Activated T-helper 2 cell treated with anti-CD3 and anti-CD28 coated beads, Interferon-gamma antibody, Interleukin-2, Interleukin-4, amounts not matched to agents 10 μg/mL and 5 μg/mL and 100 μg/mL, durations not matched to agents 14 hours and 24 hours and 36 hours (primary cell): ENCODE results near the gene TRMT1. TPM values are rescaled to one million over a fixed set of nuclear protein-coding genes. Genes with fewer than 3 reads are reported as not detected.

Experiments
- DNase-seq: peaks from one replicate; pipeline ENCODE4 v3.0.0; 2021; ENCODE audit warnings: low spot score
- H3K27ac Mint-ChIP-seq: one replicate; pipeline ENCODE4 v1.8.0; 2021; ENCODE audit warnings: mixed read lengths
- H3K27me3 Mint-ChIP-seq: one replicate; pipeline ENCODE4 v1.8.0; 2021; ENCODE audit warnings: low read depth, mixed read lengths
- H3K36me3 Mint-ChIP-seq: one replicate; pipeline ENCODE4 v1.8.0; 2021; ENCODE audit warnings: low read depth, mixed read lengths
- H3K4me1 Mint-ChIP-seq: one replicate; pipeline ENCODE4 v1.8.0; 2021; ENCODE audit warnings: low read depth, mixed read lengths
- H3K4me3 Mint-ChIP-seq: one replicate; pipeline ENCODE4 v1.8.0; 2021; ENCODE audit warnings: low read depth, mild to moderate bottlenecking, moderate library complexity, mixed read lengths
- H3K9me3 Mint-ChIP-seq: one replicate; pipeline ENCODE4 v1.8.0; 2021; ENCODE audit warnings: mixed read lengths
- intact Hi-C: fragments of 100-400 bp; cut with micrococcal nuclease; formaldehyde crosslinking; loops from one replicate; pipeline ENCODE4 v1.15.1; 2023
- total RNA-seq: library from RNA; stranded (reverse); gene quantifications from 2 replicates; pipeline ENCODE4 v1.2.3, GENCODE V29; 2022

Gene TRMT1
- total RNA-seq, 1 donor from 2014 or later, result 116 TPM

DNA sequence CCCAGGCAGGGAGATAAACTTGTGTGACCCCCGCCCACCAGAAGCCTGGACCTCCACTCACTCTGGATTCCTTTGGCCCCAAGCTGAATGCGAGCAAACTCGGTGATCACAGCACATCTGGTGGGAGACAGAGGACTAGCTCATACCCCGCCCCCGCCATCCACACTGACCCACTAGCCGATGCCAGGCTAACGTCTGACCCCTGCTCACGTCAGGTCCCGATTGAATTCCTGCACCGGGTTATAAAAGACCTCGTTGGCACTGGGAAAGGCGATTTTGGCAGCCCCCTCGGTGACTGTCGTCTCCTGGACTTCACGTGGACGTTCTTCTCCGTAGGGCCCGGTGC, 631 bp downstream of the TRMT1 start:
- Mint-ChIP-seq H3K27me3 (no peaks in the 10 kb centered on the region), H3K27ac (peak overlapping the region; percentile 95), H3K4me1 (peaks cover 24% of the 10 kb centered on the region), H3K36me3 (peaks cover 45% of the 10 kb centered on the region), H3K9me3 (no peaks in the 10 kb centered on the region), H3K4me3 (peak overlapping the region; percentile 94)
- intact Hi-C loops, result loop anchor here (1.0 kb wide), 2 partner anchors 12 to 34 kb away; partner anchors contain the start of genes IER2 and STX10
- DNase-seq, result no peak

- Mint-ChIP-seq H3K4me1 (peaks cover 10% of the 10 kb centered on the region), H3K27ac (no peak overlapping the region), H3K27me3 (no peaks in the 10 kb centered on the region), H3K4me3 (no peak overlapping the region), H3K36me3 (peaks cover 35% of the 10 kb centered on the region), H3K9me3 (no peaks in the 10 kb centered on the region)
- intact Hi-C loops, result no loop called here
- no peak for DNase-seq
Measured at GRCh38 chr19:13112555-13112954, 4.0 kb downstream of the TRMT1 start.

DNA sequence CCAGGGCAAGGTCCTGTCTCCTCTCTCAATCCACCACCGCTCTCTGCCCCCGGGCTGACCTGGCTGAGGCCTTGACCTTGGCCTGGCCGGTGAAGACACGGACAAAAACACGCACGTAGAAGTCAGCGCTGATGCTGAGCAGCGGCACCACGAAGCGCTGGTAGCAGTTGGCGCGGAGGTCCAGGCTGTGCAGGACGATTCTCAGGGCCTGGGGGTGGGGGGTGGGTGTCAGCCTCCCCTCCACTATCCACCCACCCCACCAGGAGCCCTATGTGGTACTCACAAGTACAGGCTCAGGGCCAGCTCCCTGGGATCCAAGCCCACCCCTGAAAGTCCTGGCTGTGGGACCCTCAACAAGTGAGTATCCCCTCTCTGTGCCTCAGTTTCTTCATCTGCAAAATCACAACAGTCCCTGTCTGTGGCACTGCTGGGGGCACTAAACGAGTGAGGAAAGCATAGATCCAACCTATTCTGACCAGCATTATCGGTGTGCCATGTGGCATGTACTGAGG, 6.4 kb downstream of the TRMT1 start:
- Mint-ChIP-seq H3K9me3 (no peaks in the 10 kb centered on the region), H3K4me1 (peaks cover 6% of the 10 kb centered on the region), H3K4me3 (no peak overlapping the region), H3K27ac (no peak overlapping the region), H3K36me3 (peaks cover 41% of the 10 kb centered on the region), H3K27me3 (no peaks in the 10 kb centered on the region)
- intact Hi-C loops, result no loop called here
- DNase-seq, result no peak

DNA sequence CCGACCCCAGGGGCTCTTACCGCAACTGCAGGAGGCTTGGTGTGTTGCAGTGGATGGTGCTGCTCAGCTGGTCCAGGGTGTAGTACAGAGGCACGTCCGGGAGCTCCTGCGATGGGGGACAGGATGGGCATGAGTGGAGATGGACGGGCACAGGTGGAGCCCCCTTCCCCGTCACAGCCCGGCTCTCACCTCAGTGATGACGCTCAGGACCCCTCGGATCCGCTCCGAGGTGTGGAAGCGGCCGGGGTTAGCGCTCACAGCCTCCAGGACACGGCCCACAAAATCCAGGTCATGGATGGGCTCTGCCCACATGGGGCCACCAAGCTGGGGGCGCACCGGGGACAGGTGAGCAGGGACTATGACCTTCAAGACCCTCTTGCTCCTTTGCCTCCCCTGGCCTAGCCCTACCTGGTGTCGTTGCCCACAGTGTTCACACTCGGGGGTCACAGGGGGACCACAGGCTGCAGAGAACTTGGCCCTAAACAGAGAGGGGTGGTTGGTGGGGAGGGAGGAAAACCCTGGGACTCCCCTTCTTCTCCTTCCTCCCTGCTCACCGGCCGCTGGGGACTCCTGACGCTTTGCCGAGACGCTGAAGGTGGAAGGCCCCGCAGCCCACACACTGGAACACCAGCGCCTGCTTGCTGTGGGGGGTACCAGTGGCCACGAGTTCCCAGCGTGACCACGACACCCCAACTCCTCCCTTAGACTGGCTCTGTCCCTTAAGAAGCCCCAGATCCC, 7.0 kb downstream of the TRMT1 start:
- no peak for DNase-seq
- no peaks in the 10 kb centered on the region for H3K9me3 Mint-ChIP-seq
- no peaks in the 10 kb centered on the region for H3K27me3 Mint-ChIP-seq
- intact Hi-C loops, result no loop called here
- H3K27ac Mint-ChIP-seq, result no peak overlapping the region
- H3K36me3 Mint-ChIP-seq, result peaks cover 39% of the 10 kb centered on the region
- H3K4me1 Mint-ChIP-seq, result peaks cover 6% of the 10 kb centered on the region
- H3K4me3 Mint-ChIP-seq, result no peak overlapping the region

DNA sequence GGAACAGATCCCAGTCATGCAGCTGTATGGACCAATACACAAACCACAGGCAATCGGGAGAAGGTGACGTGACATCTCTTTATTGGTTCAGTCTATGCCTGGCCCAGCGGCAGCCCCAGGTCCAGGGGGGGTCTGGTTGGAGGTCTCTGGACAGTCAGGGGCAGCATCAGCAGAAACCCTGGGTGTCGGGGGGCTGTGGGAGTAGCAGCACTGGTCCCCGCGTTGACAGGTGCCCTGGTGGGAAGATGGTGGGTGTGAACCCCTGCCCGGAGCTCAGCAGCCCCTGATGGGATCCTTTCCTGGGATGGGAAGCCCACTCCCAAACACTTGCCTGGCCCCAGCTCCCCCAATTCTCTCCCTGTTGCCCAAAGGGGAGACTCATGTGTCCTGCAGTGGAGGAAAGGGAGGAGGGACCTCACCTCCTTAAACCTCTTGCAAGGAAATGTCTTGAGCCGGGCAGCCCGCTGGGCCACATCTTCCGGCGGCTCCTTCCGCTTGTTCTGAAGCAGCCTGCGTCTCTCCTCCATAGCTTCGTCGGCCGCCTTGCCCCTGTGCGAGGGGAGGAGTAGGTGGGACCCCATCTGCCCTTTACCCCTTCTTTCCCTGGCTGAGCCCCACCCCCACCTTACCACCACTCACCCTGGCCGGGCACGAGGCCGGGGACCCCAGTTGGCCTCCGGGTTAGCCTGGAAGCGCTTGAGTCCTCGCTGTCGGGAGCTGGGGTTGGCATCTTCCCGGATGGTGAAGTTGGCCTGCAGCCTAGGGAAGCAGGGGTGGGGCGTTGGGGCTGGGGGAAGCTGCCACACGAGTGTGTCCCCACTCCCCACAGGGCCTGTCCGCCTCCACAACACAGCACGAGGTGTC, 11.5 kb downstream of the TRMT1 start:
- Mint-ChIP-seq H3K36me3 (peaks cover 22% of the 10 kb centered on the region), H3K27ac (peak overlapping the region; percentile 95), H3K27me3 (no peaks in the 10 kb centered on the region), H3K9me3 (no peaks in the 10 kb centered on the region), H3K4me3 (peak overlapping the region; percentile 92), H3K4me1 (peaks cover 18% of the 10 kb centered on the region)
- intact Hi-C loops, result loop anchor here (1.0 to 5.0 kb wide), 2 partner anchors 11 to 157 kb away; partner anchors contain the start of gene TRMT1
- no peak for DNase-seq

GRCh38 chr19:13104360-13104847, 12.1 kb downstream of the TRMT1 start:
- peak; percentile 62 for DNase-seq
- Mint-ChIP-seq H3K9me3 (no peaks in the 10 kb centered on the region), H3K4me3 (peak overlapping the region; percentile 92), H3K36me3 (peaks cover 22% of the 10 kb centered on the region), H3K4me1 (peaks cover 24% of the 10 kb centered on the region), H3K27ac (peak overlapping the region; percentile 95), H3K27me3 (no peaks in the 10 kb centered on the region)
- intact Hi-C loops, result loop anchor here (1.0 to 5.0 kb wide), 2 partner anchors 12 to 158 kb away; partner anchors contain the start of gene TRMT1

GRCh38 chr19:13103581-13104359, 12.8 kb downstream of the TRMT1 start:
- Mint-ChIP-seq H3K36me3 (peaks cover 19% of the 10 kb centered on the region), H3K27me3 (peaks cover 1% of the 10 kb centered on the region), H3K9me3 (no peaks in the 10 kb centered on the region), H3K27ac (no peak overlapping the region), H3K4me1 (peaks cover 27% of the 10 kb centered on the region), H3K4me3 (peak overlapping the region; percentile 92)
- DNase-seq, result no peak
- intact Hi-C loops, result loop anchor here (1.0 to 5.0 kb wide), 2 partner anchors 13 to 159 kb away; partner anchors contain the start of gene TRMT1

DNA sequence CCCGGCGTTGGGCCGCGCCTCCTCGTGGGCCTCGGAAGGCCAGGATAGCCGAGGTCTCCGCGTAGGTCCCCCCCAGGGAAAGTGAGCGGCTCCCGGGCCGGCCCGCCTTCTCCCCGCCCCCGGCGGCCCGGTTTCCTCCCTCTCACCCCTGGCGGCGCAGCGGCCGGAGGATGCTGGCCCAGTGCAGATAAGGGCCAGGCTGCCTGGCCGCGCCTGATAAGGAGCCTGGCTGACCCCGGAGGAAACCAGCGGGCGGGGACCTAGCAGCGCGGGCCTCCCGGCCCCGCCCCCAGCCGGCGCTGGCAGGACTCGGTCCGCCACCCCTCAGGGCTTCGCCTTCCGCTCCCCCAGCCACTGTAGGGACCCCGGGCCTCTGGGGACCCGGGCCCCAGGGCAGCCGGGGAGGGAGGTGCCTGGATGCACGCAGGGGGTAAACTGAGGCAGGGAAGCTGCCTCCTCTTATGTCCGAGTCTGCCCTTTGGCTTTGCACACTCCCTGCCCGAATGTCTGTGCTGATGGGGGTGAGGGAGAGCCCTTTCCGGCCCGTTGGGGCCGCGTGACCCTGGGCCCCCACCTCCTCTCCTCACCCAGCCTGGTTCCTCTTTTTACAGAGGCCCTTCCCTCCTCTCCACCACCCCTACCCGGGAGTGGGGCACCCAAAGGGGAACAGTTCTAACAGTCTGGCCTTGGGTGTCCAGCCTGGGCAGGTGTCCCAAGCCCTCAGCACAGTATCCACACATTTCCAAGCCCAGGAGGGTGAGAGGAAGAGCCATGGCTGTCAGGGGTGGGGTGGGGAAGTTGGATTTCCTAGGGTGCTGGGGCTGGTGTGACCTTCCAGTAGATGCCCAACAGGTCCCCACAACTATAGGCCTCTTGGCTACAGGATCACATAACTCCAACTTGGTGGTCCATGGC, 13.6 kb downstream of the TRMT1 start, which contains the start of gene LYL1:
TSS of gene LYL1 (minus strand) at position 193 of the 915 bp plus-strand sequence. CDS start 1,687 bp downstream, outside the sequence.
- Mint-ChIP-seq H3K36me3 (peaks cover 19% of the 10 kb centered on the region), H3K9me3 (no peaks in the 10 kb centered on the region), H3K4me1 (peaks cover 31% of the 10 kb centered on the region), H3K4me3 (peak within 1 kb of the TSS; percentile 71), H3K27me3 (peaks cover 5% of the 10 kb centered on the region), H3K27ac (no peak within 1 kb of the TSS)
- intact Hi-C loops, result loop anchor here (5.0 kb wide), 1 partner anchor 159 kb away; no protein-coding TSS in a partner anchor
- no peak for DNase-seq

DNA sequence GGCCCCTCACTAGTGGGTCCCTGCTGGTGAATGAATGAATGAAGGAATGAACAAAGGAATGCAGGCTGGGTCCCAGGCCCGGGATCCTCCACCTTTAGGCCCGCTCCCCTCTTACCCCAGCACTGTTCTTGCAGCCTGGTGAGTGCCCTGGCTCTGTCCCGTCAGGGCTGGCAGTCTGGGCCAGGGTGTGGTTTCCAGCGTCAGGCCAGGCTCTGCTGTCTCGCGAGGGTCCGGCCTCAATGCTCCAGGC, 14.2 kb downstream of the TRMT1 start:
- intact Hi-C loops, result loop anchor here (5.0 kb wide), 1 partner anchor 160 kb away; no protein-coding TSS in a partner anchor

DNA sequence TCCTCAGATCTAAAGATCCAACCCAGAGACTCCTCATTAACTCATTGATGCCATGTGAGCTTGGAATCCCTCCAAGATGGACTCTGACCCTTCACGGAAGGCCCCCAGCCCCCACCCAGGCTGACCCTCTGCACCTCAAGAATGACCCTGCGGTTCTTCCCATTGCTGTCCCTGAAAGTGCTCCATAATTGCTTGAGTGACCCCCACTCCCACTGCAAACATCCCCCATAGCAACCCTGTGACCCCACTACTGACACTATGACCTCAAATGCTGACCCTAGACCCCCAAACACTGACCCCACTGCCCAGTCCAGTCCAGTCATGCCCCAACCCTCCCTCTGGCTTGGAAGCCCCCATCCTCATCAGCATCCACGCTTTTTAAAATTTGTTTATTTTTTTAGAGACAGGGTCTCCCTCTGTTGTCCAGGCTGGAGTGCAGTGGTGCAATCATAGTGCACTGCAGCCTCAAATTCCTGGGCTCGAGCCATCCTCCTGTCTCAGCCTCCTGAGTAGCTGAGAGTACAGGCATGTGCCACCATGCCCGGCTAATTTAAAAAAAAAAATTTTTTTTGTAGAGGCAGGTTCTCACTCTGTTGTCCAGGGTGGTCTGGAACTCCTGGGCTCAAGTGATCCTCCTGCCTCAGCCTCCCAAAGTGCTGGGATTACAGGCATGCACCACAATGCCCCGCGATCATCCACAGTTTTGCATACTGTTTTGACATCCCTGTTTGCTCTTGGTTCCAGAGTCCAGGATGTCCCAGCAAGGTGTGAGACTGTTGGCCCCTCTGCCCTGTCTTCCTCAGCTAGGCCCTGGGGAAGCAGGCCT, 14.7 kb downstream of the TRMT1 start:
- Mint-ChIP-seq H3K27ac (no peak overlapping the region), H3K4me3 (peak overlapping the region; percentile 71), H3K27me3 (peaks cover 13% of the 10 kb centered on the region), H3K4me1 (peaks cover 34% of the 10 kb centered on the region), H3K36me3 (peaks cover 11% of the 10 kb centered on the region), H3K9me3 (no peaks in the 10 kb centered on the region)
- intact Hi-C loops, result loop anchor here (2.0 to 5.0 kb wide), 3 partner anchors 31 to 160 kb away; no protein-coding TSS in a partner anchor
- DNase-seq, result no peak

More for the DNA sequence above, 14.2 kb downstream of the TRMT1 start:
- H3K27ac Mint-ChIP-seq, result no peak overlapping the region
- H3K4me3 Mint-ChIP-seq, result peak overlapping the region; percentile 71
- H3K9me3 Mint-ChIP-seq, result no peaks in the 10 kb centered on the region
- no peak for DNase-seq
- H3K27me3 Mint-ChIP-seq, result peaks cover 9% of the 10 kb centered on the region
- peaks cover 14% of the 10 kb centered on the region for H3K36me3 Mint-ChIP-seq
- H3K4me1 Mint-ChIP-seq, result peaks cover 31% of the 10 kb centered on the region
